HG02763 (cell line): ENCODE measurements around the gene TRIM38.

Source experiments
- ATAC-seq: cut with Tn5 transposase; IDR thresholded peaks from one replicate; pipeline ENCODE4 v1.9.1; 2021; ENCODE audit warnings: mild to moderate bottlenecking, moderate library complexity; ENCODE audit not compliant: unreplicated experiment

Gene TRIM38

DNA sequence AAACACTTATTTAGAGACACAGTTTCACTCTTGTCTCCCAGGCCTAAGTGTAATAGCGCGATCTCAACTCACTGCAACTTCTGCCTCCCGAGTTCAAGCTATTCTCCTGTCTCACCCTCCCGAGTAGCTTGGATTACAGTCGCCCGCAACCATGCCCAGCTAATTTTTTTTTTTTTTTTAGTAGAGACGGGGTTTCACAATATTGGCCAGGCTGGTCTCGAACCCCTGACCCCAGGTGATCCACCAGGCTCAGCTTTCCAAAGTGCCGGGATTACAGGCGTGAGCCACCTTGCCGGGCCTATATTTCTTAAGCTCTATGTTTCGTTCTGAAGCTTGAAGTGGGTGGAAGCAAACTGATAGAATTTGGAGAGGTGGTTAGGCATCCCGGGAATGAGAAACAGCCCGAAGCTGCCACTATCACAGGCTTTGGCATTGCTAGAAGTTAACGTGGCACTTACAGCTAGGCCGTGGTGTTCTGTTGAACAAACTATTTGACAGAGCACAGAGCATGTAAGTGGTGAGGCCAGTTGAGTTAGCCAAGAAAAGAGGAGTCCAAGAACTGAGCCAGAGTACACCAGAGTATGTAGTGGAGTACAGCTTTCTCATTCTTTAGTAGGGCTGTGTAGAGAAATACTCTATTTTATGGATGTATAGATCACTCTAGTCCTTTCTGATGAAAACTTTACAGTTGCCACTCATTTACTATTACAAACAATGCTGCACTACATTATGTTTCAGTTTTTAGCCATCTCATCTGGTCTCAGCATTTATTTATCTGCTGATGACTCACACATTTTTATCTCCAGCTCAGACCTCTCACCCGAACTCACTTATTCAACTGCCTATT lies 62.7 kb downstream of the TRIM38 start:
- ATAC-seq = no peak

DNA sequence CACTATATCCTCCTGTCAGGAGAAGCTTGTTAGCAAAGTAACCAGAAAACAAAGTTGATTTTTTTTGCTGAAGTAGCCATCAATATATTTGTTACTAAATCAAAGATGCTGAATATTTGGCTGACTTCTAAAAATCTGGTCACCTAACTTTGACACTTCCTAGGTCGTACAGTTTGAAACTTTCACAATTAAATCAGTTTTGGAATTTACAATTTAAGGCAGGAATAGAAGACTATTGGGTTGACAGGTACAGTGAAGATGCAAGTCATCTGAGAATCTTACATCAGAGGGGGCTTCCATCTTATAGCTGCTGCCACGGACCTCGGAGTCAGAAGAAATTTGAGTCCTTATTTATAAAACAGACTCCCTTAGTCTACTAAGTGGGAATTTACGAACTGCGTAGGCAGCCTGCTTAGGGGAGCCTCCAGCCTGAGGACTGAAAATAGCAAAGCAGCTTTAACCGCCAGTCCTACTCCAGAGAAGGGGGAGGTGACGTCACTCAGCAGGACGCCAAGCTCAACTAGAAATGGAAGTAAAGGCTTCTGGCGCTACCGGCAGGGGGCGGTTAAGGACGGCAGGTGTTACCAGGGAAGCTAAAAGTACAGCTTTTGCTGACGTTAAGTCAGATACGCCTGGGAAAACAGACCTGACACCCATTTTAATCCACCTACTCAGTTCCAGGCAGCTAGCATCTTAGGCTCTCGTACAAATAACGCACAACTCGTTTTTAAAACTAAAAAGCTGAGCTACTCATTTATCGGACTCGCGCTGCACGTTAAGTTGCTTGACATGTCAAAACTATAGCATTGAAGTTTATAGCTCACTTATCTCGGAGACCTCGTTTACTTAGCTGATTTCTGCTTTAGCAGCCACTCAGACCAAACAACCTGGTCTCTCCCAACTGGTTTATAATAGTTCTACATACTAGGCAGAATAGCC lies 63.6 kb downstream of the TRIM38 start:
- ATAC-seq = peak; percentile 39

DNA sequence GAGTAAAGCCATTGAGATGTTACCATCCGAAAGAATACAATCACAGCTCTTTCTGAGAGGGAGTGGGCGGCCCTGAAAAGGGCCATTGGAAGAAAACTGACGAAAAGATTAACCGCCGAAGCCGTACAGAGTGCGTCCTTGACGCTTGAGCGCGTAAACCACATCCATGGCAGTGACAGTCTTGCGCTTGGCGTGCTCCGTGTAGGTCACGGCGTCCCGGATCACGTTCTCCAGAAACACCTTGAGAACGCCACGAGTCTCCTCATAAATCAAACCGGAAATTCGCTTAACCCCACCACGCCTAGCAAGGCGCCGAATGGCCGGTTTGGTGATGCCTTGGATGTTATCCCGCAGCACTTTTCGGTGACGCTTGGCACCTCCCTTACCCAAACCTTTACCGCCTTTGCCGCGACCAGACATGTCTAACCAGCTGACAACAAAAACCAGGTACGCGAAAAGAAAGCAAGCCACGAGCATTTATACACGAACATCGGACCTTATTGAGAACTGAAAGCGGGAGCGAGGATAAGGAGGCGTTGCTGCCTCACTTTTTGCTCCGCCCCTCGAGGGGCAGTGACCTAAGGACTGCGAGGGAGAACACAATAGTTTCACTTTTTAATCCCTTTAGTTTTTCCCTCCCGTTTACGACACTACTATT lies 64.4 kb downstream of the TRIM38 start:
- peak; percentile 43 for ATAC-seq

DNA sequence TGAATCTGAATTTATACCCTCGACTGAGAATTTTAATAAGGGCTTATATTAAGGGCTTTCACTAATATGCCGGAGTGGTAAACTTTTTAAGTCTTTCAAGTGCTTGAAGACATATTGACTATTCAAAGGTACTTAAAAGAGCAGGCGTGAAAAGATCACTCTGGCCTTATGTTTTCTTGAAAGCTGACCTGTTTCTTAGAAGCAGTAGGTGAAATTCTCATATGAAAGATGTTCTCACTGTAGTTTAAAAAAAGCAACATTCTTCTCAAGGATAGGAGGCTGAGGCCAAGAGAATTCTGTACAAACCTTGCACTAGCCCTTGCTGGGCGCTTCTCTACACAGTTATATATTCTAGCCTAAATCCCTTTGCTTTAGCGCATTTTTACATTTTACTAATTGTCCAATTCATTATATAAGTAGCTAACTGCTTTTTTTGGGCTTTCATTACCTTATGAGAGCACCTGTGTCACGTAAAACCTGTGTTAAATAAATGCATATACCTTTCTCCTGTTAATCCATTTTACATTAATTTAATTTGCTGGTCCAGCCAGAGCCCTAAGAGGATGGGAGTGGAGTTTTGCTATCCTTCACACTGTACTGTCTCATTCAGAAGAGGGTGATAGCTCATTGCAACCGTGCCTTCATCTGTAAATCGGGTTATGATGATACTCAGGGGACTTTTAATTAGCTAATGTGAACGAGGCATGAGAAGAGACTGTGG lies 65.0 kb downstream of the TRIM38 start:
- ATAC-seq = no peak

DNA sequence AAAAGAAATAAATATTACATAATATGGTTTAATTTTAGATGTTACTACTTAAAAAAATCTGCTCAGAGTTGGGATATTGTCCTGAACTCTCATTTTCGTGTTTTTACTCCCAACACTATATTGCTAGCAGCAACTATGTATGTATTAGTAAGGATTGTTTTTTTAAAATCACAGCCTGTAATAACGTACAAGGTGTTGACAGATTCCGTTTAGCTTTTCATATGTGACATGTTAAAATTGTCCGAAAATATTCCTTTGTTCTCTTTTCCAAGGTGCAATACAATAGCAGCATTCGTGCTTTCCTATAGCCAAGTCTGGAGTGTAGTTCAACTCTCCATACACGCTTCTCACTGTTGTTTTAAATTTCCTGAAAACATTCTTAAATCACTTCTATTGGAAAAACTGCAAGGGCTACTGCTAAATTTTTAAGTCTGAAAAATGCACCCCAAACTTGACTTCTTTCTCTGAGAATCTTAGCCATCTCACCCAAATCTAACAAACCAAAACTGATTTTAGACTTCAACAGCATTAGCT lies 65.7 kb downstream of the TRIM38 start:
- no peak for ATAC-seq

DNA sequence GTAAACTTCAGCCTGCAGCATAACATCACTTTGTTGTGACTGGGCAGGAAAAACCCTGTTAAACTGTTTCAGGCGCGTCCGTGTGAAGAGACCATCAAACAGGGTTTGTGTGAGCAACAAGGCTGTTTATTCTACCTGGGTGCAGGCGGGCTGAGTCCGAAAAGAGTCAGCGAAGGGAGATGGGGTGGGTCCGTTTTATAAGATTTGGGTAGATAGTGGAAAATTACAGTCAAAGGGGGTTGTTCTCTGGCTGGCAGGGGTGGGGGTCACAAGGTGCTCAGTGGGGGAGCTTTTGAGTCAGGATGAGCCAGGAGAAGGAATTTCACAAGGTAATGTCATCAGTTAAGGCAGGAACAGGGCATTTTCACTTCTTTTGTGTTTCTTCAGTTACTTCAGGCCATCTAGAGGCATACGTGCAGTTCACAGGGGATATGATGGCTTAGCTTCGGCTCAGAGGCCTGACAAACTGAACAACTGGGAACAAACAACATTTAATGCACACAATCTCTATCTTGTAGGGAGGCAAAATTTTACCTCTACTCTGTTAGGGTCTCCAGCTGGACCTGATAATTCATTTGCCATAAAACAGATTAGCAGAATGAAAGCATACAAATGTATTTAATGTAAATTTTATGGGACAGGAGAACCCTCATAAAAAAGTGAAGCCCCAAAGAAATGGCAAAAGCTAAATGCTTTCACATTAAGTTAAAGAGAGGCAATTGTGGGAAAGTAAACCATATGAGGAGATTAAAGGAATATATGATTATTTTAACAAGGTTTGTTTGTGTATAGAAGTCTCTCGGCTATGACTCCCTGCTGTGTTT lies 66.4 kb downstream of the TRIM38 start:
- ATAC-seq = no peak

DNA sequence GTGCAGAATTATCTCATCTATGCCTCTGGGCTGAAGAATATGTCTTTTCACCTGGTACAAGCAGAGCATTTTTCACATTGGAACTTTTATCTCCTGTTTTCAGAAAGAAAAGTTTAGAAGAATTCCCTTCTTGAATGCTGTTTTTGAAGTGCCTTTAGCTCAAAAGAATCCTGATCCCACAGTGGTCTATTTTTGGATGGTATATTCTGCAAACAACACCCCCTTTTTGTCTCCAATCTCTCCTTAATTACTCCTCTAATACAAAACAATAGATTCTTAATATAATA lies 66.9 kb downstream of the TRIM38 start:
- ATAC-seq = no peak

DNA sequence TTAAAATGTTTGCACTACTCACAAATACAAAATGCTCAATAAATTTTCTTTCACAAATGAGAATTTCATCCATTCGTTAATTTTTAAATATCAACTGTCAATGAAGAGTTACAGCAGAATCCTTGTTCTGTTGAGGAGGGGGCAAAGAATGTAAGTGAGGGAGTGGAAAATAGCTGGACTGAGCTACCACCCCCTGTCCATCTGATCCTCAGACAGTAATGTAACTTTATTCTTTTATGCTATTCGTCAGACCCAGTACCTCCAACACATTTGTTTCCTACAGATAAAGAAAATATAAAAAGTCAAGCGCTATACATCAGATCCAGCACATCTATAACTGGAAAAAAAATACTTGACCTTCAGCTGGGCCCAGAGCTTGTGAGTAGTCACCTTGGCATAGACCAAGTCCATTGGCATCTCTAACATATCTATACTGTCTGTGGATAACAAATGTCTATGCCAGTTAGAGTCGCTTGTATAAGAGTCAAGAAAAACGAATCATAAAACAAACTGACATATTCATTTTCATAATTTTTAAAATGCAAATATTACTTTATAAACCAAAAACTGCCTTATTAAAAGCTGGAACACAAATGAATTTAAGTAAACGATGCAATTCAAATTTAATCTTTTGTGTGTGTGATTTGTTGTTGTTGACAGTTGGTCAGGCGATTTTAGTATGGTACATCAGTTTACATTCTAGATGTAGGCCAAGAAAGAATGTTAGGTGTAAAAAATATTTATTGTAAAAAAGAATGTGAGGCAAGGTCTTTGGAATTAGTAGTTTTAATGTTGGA lies 67.5 kb downstream of the TRIM38 start:
- ATAC-seq = no peak

DNA sequence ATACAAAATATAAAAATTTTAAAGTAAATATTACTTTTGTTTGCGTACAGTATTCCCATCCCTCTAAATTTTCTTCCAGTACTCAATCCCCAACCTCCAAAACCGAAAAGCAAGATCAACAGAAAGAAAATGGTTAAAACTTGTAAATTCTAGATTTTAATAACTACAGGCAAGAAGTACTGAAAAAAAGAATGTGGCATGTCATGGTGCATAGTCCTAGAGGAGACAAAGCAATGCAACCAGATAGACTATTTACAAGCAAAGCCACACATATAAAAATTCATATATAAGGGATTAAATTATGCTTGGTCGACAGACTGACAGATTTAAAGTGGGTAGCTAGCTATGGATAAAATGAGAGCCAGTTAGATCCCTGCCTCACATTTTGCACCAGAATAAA lies 68.1 kb downstream of the TRIM38 start:
- ATAC-seq = no peak

DNA sequence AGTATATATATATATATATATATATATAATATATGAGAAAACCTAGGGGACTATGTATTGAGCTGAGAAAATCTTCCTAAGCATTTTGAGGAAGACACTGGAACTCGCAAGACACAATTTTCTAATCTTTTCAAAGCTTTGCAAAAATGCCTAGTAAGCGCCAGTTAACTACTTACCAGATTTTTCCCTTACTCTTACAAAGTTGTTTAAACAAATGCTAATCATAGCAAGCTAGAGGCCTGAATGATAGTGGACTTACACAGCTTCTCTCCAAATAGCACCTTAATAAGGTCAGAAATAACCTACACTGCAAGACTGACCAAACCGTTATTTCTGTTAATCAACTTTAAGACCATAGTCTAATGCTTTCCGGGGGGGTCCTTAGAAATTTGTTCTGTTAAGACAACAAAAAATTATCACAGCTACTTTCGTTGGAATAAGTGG lies 68.6 kb downstream of the TRIM38 start:
- no peak for ATAC-seq

DNA sequence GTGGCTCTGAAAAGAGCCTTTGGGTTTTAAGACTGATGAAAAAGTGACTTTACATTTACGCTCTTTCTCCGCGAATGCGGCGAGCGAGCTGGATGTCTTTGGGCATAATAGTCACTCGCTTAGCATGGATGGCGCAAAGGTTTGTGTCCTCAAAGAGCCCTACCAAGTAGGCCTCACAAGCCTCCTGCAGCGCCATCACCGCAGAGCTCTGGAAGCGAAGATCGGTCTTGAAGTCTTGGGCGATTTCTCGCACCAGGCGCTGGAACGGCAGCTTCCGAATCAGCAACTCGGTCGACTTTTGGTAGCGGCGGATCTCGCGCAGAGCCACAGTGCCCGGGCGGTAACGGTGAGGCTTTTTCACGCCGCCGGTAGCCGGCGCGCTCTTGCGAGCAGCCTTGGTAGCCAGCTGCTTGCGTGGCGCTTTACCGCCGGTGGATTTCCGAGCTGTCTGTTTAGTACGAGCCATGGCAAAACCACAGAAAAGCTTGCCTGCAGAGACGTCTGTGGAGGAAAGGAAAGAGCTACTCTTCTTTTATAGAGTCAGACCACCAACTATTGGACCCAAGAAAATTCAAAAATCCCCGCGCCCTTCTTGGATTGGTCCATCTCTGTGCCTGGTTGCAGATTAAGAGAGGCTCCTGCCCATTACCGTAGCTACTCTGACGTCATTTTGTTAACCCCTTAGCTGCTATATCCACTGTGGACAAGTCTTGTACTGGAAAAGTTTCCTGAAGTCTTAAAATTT lies 69.2 kb downstream of the TRIM38 start:
- peak; percentile 45 for ATAC-seq

DNA sequence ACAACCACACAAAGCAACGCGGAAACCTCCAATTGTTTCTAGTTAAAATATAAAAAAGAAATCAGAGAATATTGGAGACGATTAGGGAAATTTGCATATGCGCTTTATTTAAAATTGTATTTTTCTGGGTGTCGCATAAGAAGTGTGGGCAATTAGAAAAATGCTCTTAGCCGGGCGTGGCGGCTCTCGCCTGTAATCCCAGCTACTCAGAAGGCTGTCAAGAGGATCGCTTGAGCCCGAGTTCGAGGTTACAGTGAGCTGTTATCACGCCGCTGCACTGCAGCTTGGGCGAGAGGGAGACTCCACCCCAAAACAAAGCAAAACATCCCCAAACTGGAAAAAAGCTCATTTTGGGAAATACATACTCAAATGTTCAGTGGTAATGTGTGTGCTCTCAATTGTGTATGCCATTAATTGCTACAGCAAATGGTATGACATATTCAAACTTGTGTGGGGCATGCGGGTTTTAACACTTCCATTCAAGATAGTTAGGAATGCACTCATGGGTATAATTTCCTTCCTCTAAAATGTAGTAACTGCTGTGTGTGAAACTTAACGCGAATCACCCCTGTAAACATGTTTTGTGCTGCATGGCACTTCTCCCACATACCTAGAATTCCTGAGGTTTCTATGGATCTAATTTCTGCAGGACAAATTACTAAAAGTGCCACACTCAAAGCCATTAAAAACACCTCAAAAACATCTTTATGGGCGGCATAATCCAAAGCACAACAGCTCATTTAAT lies 69.9 kb downstream of the TRIM38 start:
- no peak for ATAC-seq

DNA sequence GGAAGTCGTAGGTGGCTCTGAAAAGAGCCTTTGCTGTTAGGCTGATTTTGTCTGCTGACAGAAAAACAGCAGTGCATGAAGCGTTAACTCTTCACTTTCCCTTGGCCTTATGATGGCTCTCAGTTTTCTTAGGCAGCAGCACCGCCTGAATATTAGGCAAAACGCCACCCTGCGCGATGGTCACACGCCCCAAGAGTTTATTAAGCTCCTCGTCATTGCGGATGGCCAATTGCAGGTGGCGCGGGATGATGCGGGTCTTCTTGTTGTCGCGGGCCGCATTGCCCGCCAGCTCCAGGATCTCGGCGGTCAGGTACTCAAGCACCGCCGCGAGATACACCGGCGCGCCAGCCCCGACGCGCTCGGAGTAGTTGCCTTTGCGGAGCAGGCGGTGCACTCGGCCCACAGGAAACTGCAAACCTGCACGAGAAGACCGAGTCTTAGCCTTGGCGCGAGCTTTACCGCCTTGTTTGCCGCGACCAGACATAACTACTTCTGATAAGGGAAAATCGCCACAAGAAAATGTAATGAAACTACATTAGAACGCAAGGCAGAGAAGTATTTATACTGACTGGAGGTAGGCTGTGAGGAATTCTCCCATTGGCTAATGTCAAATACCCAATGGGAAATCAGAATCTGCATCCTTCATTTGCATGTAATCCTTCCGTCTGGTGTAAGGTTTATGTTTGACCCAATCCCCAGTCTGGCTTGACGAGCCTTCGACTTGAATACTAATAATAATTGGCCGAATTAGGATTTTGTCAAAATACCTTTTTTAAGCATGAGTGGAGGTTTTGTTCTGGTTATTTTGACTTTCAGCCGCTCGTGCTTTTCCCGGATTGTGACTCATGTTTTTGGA lies 70.7 kb downstream of the TRIM38 start:
- peak; percentile 72 for ATAC-seq

DNA sequence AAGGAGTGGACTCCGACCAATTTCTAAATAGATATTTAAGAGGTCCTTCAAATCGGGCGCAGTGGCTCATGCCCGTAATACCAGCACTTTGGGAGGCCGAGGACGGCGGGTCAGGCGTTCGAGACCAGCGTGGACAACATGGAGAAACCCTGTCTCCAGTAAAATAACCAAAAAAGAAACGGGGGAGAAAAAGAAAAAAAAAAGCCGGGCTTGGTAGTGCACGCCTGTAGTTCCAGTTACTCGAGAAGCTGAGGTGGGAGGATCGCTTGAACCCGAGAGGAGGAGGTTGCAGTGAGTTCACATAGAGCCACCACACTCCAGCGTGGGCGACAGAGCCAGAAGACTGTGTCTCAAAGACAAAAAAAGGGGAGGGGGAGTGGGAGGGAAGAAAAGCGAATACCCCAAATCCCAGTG lies 71.3 kb downstream of the TRIM38 start:
- ATAC-seq = no peak

DNA sequence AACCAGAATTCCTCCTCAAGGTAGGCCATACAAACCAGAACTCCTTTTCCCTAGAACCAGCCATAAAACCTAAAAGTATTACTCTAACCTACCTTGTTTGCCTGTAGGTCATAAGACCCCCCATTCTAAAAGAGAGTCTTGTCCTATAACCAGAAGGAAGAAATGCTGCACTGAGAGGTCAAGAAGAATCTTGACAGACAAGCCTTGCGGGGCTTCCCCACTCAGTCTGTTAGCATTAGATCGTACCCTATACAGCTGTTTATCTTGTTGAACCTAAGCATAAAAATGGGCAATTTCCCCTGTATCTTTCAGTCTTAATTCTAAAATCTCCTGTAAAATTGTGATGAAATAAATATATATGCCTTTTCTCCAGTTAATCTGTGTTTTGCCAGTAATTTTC lies 72.3 kb downstream of the TRIM38 start:
- no peak for ATAC-seq
